DND-41 (cell line): Measurements from ENCODE around the gene KLK1.
"Not testable (repeated sequence)": the region's sequence is repeated elsewhere in the genome, so short reads cannot be mapped to it uniquely, and the experiment has no call there.

Experiments used
- ATAC-seq: fragments of 200-7000 bp; cut with Tn5 transposase; 3 replicates; pipeline ENCODE4 v1.9.1; 2021; ENCODE audit warnings: low read depth; ENCODE audit not compliant: insufficient read depth
- DNase-seq: peaks from one replicate; pipeline ENCODE4 v3.0.0-alpha.2; 2020
- H2AFZ ChIP-seq: 2 replicates; pipeline ENCODE4 v1.6.0; 2012; ENCODE audit warnings: low read depth, low read length
- H3K27ac ChIP-seq: 2 replicates; pipeline ENCODE4 v1.5.1; 2012; ENCODE audit warnings: low read length, inconsistent platforms
- H3K27me3 ChIP-seq: fragments of 200-600 bp; sonication (generic); 2 replicates; pipeline ENCODE4 v1.6.0; 2012; ENCODE audit warnings: low read length, mild to moderate bottlenecking, inconsistent platforms; ENCODE audit not compliant: insufficient read depth, poor library complexity
- H3K36me3 ChIP-seq: 2 replicates; pipeline ENCODE4 v1.5.1; 2012; ENCODE audit warnings: low read length, inconsistent platforms; ENCODE audit not compliant: insufficient read depth
- H3K4me1 ChIP-seq: 2 replicates; pipeline ENCODE4 v1.5.1; 2012; ENCODE audit warnings: mild to moderate bottlenecking, low read length; ENCODE audit not compliant: insufficient read depth
- H3K4me2 ChIP-seq: 2 replicates; pipeline ENCODE4 v1.6.0; 2012; ENCODE audit warnings: mild to moderate bottlenecking, moderate library complexity, low read length, inconsistent platforms; ENCODE audit not compliant: insufficient read depth
- H3K4me3 ChIP-seq, 2 experiments: fragments of 200-600 bp in 1 of 2; shearing (Covaris generic) in 1 of 2; 2 replicates each; pipeline ENCODE4 v1.5.1; 2012 to 2016; ENCODE audit warnings: inconsistent platforms in 2 of 2, low read length in 2 of 2, mild to moderate bottlenecking in 2 of 2, low read depth in 1 of 2, moderate library complexity in 1 of 2
- H3K79me2 ChIP-seq: 2 replicates; pipeline ENCODE4 v1.6.0; 2012; ENCODE audit warnings: low read length, inconsistent platforms; ENCODE audit not compliant: insufficient read depth
- H3K9ac ChIP-seq: 2 replicates; pipeline ENCODE4 v1.6.0; 2012; ENCODE audit warnings: low read depth, mild to moderate bottlenecking, inconsistent platforms, low read length, moderate library complexity
- H3K9me3 ChIP-seq: 2 replicates; pipeline ENCODE4 v1.5.1; 2012; ENCODE audit warnings: low read length, moderate library complexity, mild to moderate bottlenecking, inconsistent platforms; ENCODE audit not compliant: insufficient read depth, severe bottlenecking
- H4K20me1 ChIP-seq: 2 replicates; pipeline ENCODE4 v1.6.0; 2012; ENCODE audit warnings: low read length; ENCODE audit not compliant: insufficient read depth
- CTCF ChIP-seq: IDR thresholded peaks from 2 replicates; pipeline ENCODE4 v1.5.1; 2012; ENCODE audit warnings: borderline replicate concordance, low read length, moderate library complexity, mild to moderate bottlenecking; ENCODE audit not compliant: poor library complexity, severe bottlenecking; ENCODE audit errors: extremely low read depth
- EZH2 ChIP-seq: IDR thresholded peaks from 3 replicates; pipeline ENCODE4 v1.6.1; 2012; ENCODE audit warnings: borderline replicate concordance, low read depth, mild to moderate bottlenecking, moderate library complexity, low read length, inconsistent platforms; ENCODE audit not compliant: severe bottlenecking

KLK1 gene

DNA sequence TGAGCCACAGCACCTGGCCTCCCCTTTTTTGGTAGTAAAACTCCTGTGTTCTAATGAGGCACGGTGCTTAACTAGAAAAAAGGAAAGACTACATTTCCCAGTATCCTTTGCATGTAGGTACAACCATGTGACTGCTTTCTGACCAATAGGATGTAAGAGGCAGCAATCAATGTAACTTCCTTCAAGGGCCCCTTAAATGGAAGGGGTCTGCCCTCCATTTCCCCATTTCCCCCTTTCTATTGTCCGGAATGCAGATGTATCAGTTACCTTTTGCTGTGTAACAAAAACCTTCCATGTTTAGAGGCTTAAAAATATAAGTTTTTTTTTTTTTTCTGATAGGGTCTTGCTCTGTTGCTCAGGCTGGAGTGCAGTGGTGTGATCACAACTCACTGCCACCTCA lies 51.1 kb downstream of the KLK1 start:
- H3K9ac ChIP-seq, result no peak overlapping the region
- peaks cover 9% of the 10 kb centered on the region for H3K27me3 ChIP-seq
- H2AFZ ChIP-seq, result no peak overlapping the region
- TF ChIP-seq EZH2 (no peak), CTCF (no peak)
- no peak overlapping the region for H3K4me2 ChIP-seq
- peaks cover 4% of the 10 kb centered on the region for H3K4me1 ChIP-seq
- no peaks in the 10 kb centered on the region for H3K36me3 ChIP-seq
- no peak overlapping the region for H3K4me3 ChIP-seq
- DNase-seq, result no peak
- H3K9me3 ChIP-seq, result no peaks in the 10 kb centered on the region
- ATAC-seq, result peak; percentile 64; the same call in 2 of the 3 replicates
- no peak overlapping the region for H3K27ac ChIP-seq
- no peaks in the 10 kb centered on the region for H3K79me2 ChIP-seq
- peaks cover under 1% of the 10 kb centered on the region; the same call in 1 of the 2 replicates for H4K20me1 ChIP-seq

GRCh38 chr19:50770888-50771287 lies 52.7 kb downstream of the KLK1 start:
- no peak for ATAC-seq
- Histone ChIP-seq H3K4me1 (no peaks in the 10 kb centered on the region), H3K27ac (no peak overlapping the region), H3K36me3 (no peaks in the 10 kb centered on the region), H3K27me3 (no peaks in the 10 kb centered on the region), H2AFZ (no peak overlapping the region), H3K4me2 (no peak overlapping the region), H3K9me3 (no peaks in the 10 kb centered on the region), H3K4me3 (no peak overlapping the region), H4K20me1 (no peaks in the 10 kb centered on the region), H3K79me2 (no peaks in the 10 kb centered on the region), H3K9ac (no peak overlapping the region)
- no peak for TF ChIP-seq CTCF
- no peak for TF ChIP-seq EZH2
- DNase-seq, result no peak

DNA sequence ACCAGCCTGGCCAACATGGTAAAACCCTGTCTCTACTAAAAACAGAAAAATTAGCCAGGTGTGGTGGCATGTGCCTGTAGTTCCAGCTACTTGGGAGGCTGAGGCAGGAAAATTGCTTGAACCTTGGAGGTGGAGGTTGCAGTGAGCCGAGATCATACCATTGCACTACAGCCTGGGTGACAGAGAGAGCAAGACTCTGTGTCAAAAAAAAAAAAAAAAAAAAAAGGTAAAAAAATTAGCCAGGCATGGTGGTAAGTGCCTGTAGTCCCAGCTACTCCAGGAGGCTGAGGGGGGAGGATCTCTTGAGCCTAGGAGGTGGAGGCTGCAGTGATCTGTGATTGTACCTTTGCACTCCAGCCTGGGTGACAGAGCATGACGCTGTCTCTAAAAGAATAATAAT lies 53.4 kb downstream of the KLK1 start, which contains the start of gene GPR32:
Gene GPR32, plus strand, starts transcription at position 301 of the 400 bp plus-strand sequence. CDS start 137 bp downstream, outside the sequence.
- H3K4me1 ChIP-seq, H3K27me3 ChIP-seq, H4K20me1 ChIP-seq, H3K9ac ChIP-seq, H3K4me2 ChIP-seq, H3K79me2 ChIP-seq, H3K4me3 ChIP-seq, DNase-seq, H3K27ac ChIP-seq, ATAC-seq, H3K9me3 ChIP-seq, H2AFZ ChIP-seq, H3K36me3 ChIP-seq: not testable (repeated sequence)
